Ramos (cell line): ENCODE measurements around the gene DCAKD.

ENCODE experiments used
- in situ Hi-C: fragments of 300-500 bp; cut with MboI; formaldehyde crosslinking; loops from one replicate; pipeline ENCODE4 v1.14.3; 2022; ENCODE audit warnings: low sequenced_read_pairs; ENCODE audit not compliant: unreplicated experiment

Gene DCAKD

GRCh38 chr17:45051060-45051719, at the start of gene DCAKD:
Gene DCAKD, minus strand, starts transcription at chr17:45051632. Its CDS starts 16,747 bp downstream, at chr17:45034885.
- in situ Hi-C loops: no loop called here

GRCh38 chr17:45098869-45099616, 47.6 kb upstream of the DCAKD start:
- in situ Hi-C loops: no loop called here

GRCh38 chr17:45098081-45098868, 46.8 kb upstream of the DCAKD start:
- in situ Hi-C loops: no loop called here

GRCh38 chr17:45096926-45097325, 45.5 kb upstream of the DCAKD start:
- in situ Hi-C loops: no loop called here

GRCh38 chr17:45096141-45096540, 44.7 kb upstream of the DCAKD start:
- in situ Hi-C loops: no loop called here

- in situ Hi-C loops: no loop called here
Measured at GRCh38 chr17:45093444-45094110, 42.1 kb upstream of the DCAKD start.

- in situ Hi-C loops: no loop called here
Measured at GRCh38 chr17:45092911-45093430, 41.5 kb upstream of the DCAKD start.

- in situ Hi-C loops: no loop called here
Measured at GRCh38 chr17:45091778-45092425, 40.5 kb upstream of the DCAKD start.

GRCh38 chr17:45090711-45091110, 39.3 kb upstream of the DCAKD start:
- in situ Hi-C loops: no loop called here

GRCh38 chr17:45088741-45089140, 37.3 kb upstream of the DCAKD start:
- in situ Hi-C loops: no loop called here

- in situ Hi-C loops: no loop called here
Measured at GRCh38 chr17:45087978-45088377, 36.5 kb upstream of the DCAKD start.

GRCh38 chr17:45087504-45087975, 36.1 kb upstream of the DCAKD start:
- in situ Hi-C loops: no loop called here

GRCh38 chr17:45086865-45087503, 35.6 kb upstream of the DCAKD start:
- in situ Hi-C loops: no loop called here

GRCh38 chr17:45086391-45086790, 35.0 kb upstream of the DCAKD start:
- in situ Hi-C loops: no loop called here

GRCh38 chr17:45081047-45081703, 29.7 kb upstream of the DCAKD start:
- in situ Hi-C loops: no loop called here

GRCh38 chr17:45077643-45078042, 26.2 kb upstream of the DCAKD start:
- in situ Hi-C loops: no loop called here

GRCh38 chr17:45073414-45074070, 22.1 kb upstream of the DCAKD start:
- in situ Hi-C loops: no loop called here

GRCh38 chr17:45070809-45071208, 19.4 kb upstream of the DCAKD start:
- in situ Hi-C loops: no loop called here
